Epithelial cell of esophagus (primary cell): ENCODE measurements around the gene OIP5.

Experiments
- DNase-seq: peaks from one replicate; pipeline ENCODE4 v3.0.0; 2010; ENCODE audit warnings: low read depth
- H3K4me3 ChIP-seq: 2 replicates; pipeline ENCODE4 v1.5.1; 2011; ENCODE audit warnings: mild to moderate bottlenecking, low read length, control low read depth
- TF ChIP-seq, protein P1 (sequence below): IDR thresholded peaks from 2 replicates; pipeline ENCODE4 v1.5.1; 2011; ENCODE audit warnings: low read depth, mild to moderate bottlenecking, low read length, control low read depth, inconsistent platforms; ENCODE audit not compliant: insufficient read depth; ENCODE audit errors: missing control alignments

The OIP5 gene

DNA sequence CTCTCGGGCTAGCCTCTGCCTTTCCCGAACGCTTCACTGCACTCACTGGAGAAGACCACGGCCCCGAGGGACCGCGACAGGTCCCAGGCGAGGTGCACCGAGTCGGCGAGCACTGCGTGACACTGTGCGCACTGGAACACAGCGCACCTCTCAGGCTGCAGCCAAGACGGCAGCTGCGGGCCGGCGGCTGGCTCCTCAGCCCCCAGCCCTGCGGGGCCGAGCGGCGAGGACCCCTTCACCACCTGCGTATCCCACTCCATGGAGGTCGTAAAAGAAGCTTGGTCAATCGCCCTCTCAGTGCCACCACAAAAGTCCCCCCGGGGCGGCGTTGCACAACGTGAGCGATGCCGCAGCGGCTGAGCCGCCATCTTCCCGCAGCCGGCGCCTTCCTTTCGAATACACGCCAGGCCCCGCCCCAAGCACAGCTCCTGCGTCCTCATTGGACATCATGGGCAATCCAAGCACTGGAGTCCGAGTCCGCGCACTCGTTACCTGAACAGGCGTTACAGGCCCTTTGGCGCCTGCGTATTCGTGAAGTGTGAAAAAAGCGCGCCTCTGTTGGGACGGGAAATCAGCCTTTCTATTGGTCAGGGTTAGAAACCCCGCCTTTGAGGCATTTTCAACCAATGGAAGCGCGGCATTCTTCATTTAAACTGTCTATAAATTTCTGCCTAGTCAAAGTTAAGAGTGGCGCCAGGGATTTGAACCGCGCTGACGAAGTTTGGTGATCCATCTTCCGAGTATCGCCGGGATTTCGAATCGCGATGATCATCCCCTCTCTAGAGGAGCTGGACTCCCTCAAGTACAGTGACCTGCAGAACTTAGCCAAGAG is at the start of gene OIP5, which contains the start of gene NUSAP1:
TSS of gene OIP5 (minus strand) at position 398 of the 832 bp plus-strand sequence. CDS start at position 368, 30 bp downstream.
TSS of gene NUSAP1 (plus strand) at position 688 of the 832 bp plus-strand sequence. CDS start at position 765, 77 bp downstream.
- peak; percentile 100 for DNase-seq
- TF ChIP-seq, protein P1, sequence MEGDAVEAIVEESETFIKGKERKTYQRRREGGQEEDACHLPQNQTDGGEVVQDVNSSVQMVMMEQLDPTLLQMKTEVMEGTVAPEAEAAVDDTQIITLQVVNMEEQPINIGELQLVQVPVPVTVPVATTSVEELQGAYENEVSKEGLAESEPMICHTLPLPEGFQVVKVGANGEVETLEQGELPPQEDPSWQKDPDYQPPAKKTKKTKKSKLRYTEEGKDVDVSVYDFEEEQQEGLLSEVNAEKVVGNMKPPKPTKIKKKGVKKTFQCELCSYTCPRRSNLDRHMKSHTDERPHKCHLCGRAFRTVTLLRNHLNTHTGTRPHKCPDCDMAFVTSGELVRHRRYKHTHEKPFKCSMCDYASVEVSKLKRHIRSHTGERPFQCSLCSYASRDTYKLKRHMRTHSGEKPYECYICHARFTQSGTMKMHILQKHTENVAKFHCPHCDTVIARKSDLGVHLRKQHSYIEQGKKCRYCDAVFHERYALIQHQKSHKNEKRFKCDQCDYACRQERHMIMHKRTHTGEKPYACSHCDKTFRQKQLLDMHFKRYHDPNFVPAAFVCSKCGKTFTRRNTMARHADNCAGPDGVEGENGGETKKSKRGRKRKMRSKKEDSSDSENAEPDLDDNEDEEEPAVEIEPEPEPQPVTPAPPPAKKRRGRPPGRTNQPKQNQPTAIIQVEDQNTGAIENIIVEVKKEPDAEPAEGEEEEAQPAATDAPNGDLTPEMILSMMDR, result no peak
- H3K4me3 ChIP-seq, result peak within 1 kb of the TSS; percentile 94

DNA sequence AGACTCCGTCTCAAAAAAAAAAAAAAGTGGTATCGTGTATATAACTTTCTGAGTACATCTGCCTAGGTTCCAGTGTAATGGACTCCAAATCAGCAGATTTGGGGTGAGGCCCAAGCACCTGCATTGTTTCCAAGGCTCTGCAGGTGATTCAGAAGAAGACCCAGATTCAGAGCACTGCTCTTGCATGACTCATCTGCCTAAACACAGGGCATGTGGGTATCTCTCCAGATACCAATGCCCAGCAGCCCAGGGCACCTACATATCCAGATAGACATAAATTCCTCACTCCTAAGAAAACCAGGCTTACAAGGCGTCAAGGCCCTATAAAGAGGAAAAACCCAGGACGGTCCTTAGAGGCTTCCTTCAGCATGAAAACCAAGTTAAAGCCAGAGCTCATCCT is 45.6 kb upstream of the OIP5 start:
- TF ChIP-seq, protein P1, result no peak
- DNase-seq, result peak; percentile 47
- H3K4me3 ChIP-seq, result no peak overlapping the region

DNA sequence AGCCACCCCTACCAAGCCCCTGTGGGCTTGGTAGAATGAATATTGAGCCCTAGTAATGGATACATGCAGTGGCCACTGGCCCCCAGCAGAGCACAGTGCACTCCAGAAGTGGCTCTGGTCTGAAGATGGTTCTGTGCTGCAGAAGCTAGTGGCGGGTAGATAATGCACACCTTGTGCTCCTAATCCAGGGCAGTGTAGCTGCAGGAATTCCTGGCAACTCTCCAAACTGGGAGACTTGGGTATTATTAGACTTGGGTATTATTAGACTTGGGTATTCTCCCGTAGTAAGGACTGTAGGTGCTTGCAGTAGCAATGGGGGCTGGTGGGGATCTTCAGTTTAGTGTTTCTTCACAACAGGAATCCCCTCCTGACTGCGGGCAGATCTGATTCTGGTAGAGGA is 35.0 kb upstream of the OIP5 start:
- no peak overlapping the region for H3K4me3 ChIP-seq
- TF ChIP-seq, protein P1, result no peak
- DNase-seq, result no peak

DNA sequence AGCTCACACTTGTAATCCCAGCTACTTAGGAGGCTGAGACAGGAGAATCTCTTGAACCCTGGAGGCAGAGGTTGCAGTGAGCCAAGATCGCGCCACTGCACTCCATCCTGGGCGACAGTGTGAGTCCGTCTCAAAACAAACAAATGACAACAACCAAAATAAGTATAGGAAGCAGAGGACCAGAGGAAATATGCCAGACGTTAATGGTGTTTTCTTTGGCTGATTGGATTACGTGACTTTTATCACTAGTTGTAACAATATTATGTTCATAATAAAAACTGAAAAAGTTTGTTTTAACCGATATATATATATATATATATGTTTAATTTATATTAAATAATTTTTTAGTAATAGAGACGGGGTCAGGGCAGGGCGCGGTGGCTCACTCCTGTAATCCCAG is 22.0 kb upstream of the OIP5 start:
- TF ChIP-seq, protein P1, result no peak
- DNase-seq, result no peak
- H3K4me3 ChIP-seq, result no peak overlapping the region

DNA sequence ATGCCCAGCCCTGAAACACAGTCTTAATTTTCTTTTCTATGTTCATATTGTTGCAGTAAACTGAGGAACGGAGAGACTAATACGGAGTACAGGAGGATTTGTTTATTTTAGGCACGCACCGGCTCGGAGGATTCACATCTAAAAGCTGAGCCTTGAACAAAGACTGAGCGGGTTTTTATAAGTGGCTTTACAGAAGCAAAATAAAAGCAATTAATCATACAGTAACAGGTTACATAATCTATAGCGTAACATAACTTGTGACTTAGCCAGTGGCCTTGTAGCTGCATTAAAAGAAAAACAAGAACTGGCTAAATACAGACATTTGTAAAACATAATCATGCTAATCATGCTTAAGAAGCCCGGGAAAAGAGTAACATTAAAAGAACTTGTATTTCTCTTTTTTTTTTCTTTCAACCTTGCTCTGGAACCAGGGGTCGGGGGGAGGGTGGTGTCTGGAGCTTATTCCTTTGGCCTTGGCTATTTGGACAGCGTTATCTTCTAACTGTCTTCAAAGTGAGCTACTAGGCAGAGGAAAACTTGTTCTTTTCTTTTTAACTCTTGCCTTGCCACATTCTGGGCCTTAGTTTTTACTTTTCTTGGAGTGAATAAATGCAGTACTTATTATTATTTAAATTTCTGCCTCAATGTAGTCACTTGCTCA is 17.8 kb upstream of the OIP5 start:
- DNase-seq, result no peak
- TF ChIP-seq, protein P1, result no peak
- no peak overlapping the region for H3K4me3 ChIP-seq

DNA sequence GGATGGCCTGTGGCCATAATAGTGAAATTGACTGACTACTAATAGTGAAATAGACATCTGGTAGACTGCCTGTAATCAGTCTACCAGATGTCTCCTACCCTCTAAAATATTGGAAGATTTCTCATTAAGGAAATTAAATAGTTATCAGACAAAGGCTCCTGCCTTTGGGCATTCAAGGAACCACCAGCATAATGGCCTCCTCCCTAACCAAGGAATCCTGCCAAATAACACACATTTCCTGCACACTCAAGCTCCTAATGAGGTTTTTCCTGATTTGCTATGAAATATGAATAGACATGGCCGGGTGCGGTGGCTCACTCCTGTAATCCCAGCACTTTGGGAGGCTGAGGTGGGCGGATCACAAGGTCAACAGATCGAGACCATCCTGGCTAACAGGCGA is 14.8 kb upstream of the OIP5 start:
- DNase-seq, result no peak
- H3K4me3 ChIP-seq, result no peak overlapping the region
- TF ChIP-seq, protein P1, result no peak
